Astrocyte (in vitro differentiated cells and primary cell): Measurements from ENCODE around the gene FST. TPM values are rescaled to one million over a fixed set of nuclear protein-coding genes. Genes with fewer than 3 reads are reported as not detected.

Source experiments
- DNase-seq: peaks from one replicate; pipeline ENCODE4 v3.0.0-alpha.2; 2010; ENCODE audit warnings: low read depth
- FAIRE-seq: peaks from 2 replicates; lab custom pipeline; 2011; peaks lifted over from hg19 to GRCh38; lab: Jason Lieb, UNC
- H2AFZ ChIP-seq: 2 replicates; pipeline ENCODE4 v1.6.0; 2012; ENCODE audit warnings: low read depth, low read length, inconsistent platforms
- H3K27ac ChIP-seq: 2 replicates; pipeline ENCODE4 v1.5.1; 2011; ENCODE audit warnings: low read depth, low read length, inconsistent platforms
- H3K27me3 ChIP-seq: 2 replicates; pipeline ENCODE4 v1.6.0; 2011; ENCODE audit warnings: low read length, inconsistent platforms; ENCODE audit not compliant: insufficient read depth
- H3K36me3 ChIP-seq: 2 replicates; pipeline ENCODE4 v1.5.1; 2011; ENCODE audit warnings: low read length, inconsistent platforms; ENCODE audit not compliant: insufficient read depth
- H3K4me1 ChIP-seq: 2 replicates; pipeline ENCODE4 v1.5.1; 2011; ENCODE audit warnings: low read length, inconsistent platforms; ENCODE audit not compliant: insufficient read depth
- H3K4me2 ChIP-seq: 2 replicates; pipeline ENCODE4 v1.6.0; 2012; ENCODE audit warnings: low read length, inconsistent platforms
- H3K4me3 ChIP-seq: 2 replicates; pipeline ENCODE4 v1.5.1; 2011; ENCODE audit warnings: low read depth, mild to moderate bottlenecking, low read length, inconsistent platforms; ENCODE audit not compliant: insufficient read depth
- H3K79me2 ChIP-seq: 2 replicates; pipeline ENCODE4 v1.6.0; 2012; ENCODE audit warnings: mild to moderate bottlenecking, low read length, inconsistent platforms; ENCODE audit not compliant: insufficient read depth
- H3K9ac ChIP-seq: 2 replicates; pipeline ENCODE4 v1.6.0; 2012; ENCODE audit warnings: mild to moderate bottlenecking, low read length, inconsistent platforms
- H3K9me3 ChIP-seq: 2 replicates; pipeline ENCODE4 v1.5.1; 2012; ENCODE audit warnings: low read depth, mild to moderate bottlenecking, low read length, inconsistent platforms; ENCODE audit not compliant: insufficient read depth
- H4K20me1 ChIP-seq: 2 replicates; pipeline ENCODE4 v1.6.0; 2012; ENCODE audit warnings: low read length, inconsistent platforms; ENCODE audit not compliant: insufficient read depth
- H3K27ac Mint-ChIP-seq: one replicate; pipeline ENCODE4 v1.8.0; 2021; ENCODE audit warnings: mild to moderate bottlenecking, mixed read lengths; ENCODE audit not compliant: unreplicated experiment
- H3K27me3 Mint-ChIP-seq: one replicate; pipeline ENCODE4 v1.8.0; 2021; ENCODE audit warnings: low read depth, mixed read lengths; ENCODE audit not compliant: unreplicated experiment
- H3K36me3 Mint-ChIP-seq: one replicate; pipeline ENCODE4 v1.8.0; 2021; ENCODE audit warnings: low read depth, mixed read lengths; ENCODE audit not compliant: unreplicated experiment
- H3K4me1 Mint-ChIP-seq: one replicate; pipeline ENCODE4 v1.8.0; 2021; ENCODE audit warnings: low read depth, mixed read lengths; ENCODE audit not compliant: unreplicated experiment
- H3K4me3 Mint-ChIP-seq: one replicate; pipeline ENCODE4 v1.8.0; 2021; ENCODE audit warnings: mild to moderate bottlenecking, moderate library complexity, mixed read lengths; ENCODE audit not compliant: unreplicated experiment
- H3K9me3 Mint-ChIP-seq: one replicate; pipeline ENCODE4 v1.8.0; 2021; ENCODE audit warnings: mild to moderate bottlenecking, mixed read lengths; ENCODE audit not compliant: unreplicated experiment
- CTCF ChIP-seq: IDR thresholded peaks from 2 replicates; pipeline ENCODE4 v1.5.1; 2011; ENCODE audit warnings: low read depth, mild to moderate bottlenecking, inconsistent platforms, low read length, moderate library complexity; ENCODE audit not compliant: insufficient read depth
- EZH2 ChIP-seq: IDR thresholded peaks from 2 replicates; pipeline ENCODE4 v1.6.1; 2012; ENCODE audit warnings: mild to moderate bottlenecking, low read length, inconsistent platforms; ENCODE audit not compliant: insufficient read depth
- total RNA-seq: library from RNA; stranded (reverse); gene quantifications from 2 replicates; pipeline ENCODE4 v1.2.1, GENCODE V29; 2021

The FST gene
- total RNA-seq, 1 donor from 2014 or later, result 57.1 TPM

DNA sequence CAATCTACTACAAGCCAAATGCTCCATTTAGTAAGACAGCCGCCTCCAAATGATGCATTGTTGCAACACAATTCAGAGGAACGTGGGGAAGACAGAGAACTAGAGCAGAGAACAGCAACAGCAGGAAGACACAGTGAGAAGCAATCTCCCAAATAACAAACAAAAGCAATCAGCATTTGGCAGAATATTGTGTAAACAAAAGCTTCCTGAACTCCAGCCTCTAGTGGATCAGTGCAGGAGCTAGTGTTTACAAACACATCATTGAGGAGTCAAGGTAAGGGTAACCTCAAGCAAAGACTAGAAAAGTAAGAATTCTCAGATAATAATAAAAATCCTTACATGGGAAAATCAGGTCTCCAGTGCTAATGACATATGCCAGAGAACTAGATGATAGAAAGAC lies 20.6 kb downstream of the FST start:
- H3K4me2 ChIP-seq, result no peak overlapping the region
- FAIRE-seq, result no peak
- H2AFZ ChIP-seq, result no peak overlapping the region
- H3K4me1 Mint-ChIP-seq, result peaks cover 5% of the 10 kb centered on the region
- H3K27ac Mint-ChIP-seq, result no peak overlapping the region
- H3K27ac ChIP-seq, result no peak overlapping the region
- H3K9me3 ChIP-seq, result no peaks in the 10 kb centered on the region
- H4K20me1 ChIP-seq, result no peaks in the 10 kb centered on the region
- no peak overlapping the region for H3K4me3 ChIP-seq
- H3K4me3 Mint-ChIP-seq, result no peak overlapping the region
- no peaks in the 10 kb centered on the region for H3K36me3 Mint-ChIP-seq
- no peaks in the 10 kb centered on the region for H3K27me3 ChIP-seq
- H3K79me2 ChIP-seq, result no peaks in the 10 kb centered on the region
- no peaks in the 10 kb centered on the region for H3K36me3 ChIP-seq
- H3K9me3 Mint-ChIP-seq, result peaks cover 5% of the 10 kb centered on the region
- no peak overlapping the region for H3K9ac ChIP-seq
- no peak for TF ChIP-seq EZH2
- TF ChIP-seq CTCF, result no peak
- no peak for DNase-seq
- no peaks in the 10 kb centered on the region for H3K27me3 Mint-ChIP-seq
- H3K4me1 ChIP-seq, result no peaks in the 10 kb centered on the region

GRCh38 chr5:53503562-53504218 lies 23.3 kb downstream of the FST start:
- Histone ChIP-seq H3K4me2 (no peak overlapping the region), H3K9ac (no peak overlapping the region), H3K4me1 (no peaks in the 10 kb centered on the region), H3K79me2 (no peaks in the 10 kb centered on the region), H3K27ac (no peak overlapping the region), H3K27me3 (no peaks in the 10 kb centered on the region), H3K4me3 (no peak overlapping the region), H3K9me3 (peaks cover 7% of the 10 kb centered on the region), H3K36me3 (no peaks in the 10 kb centered on the region), H4K20me1 (no peaks in the 10 kb centered on the region), H2AFZ (no peak overlapping the region)
- peaks cover 5% of the 10 kb centered on the region for H3K4me1 Mint-ChIP-seq
- FAIRE-seq, result no peak
- no peak overlapping the region for H3K27ac Mint-ChIP-seq
- TF ChIP-seq CTCF (no peak), EZH2 (no peak)
- H3K27me3 Mint-ChIP-seq, result no peaks in the 10 kb centered on the region
- peaks cover 4% of the 10 kb centered on the region for H3K36me3 Mint-ChIP-seq
- no peak overlapping the region for H3K4me3 Mint-ChIP-seq
- peaks cover 8% of the 10 kb centered on the region for H3K9me3 Mint-ChIP-seq
- DNase-seq, result no peak

DNA sequence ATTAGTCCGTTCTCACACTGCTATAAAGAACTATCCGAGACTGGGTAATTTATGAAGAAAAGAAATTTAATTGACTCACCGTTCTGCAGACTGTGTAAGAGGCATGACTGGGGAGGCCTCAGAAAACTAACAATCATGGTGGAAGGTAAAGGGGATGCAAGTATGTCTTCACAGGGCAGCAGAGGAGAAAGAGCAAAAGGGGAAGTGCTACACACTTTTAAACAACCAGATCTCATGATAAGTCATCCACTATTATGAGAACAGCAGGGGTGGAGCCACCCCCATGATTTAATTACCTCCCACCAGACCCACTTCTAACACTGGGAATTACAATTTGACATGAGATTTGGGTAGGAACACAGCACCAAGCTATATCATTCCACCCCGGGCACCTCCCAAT lies 26.6 kb downstream of the FST start:
- Histone ChIP-seq H3K4me2 (no peak overlapping the region), H2AFZ (no peak overlapping the region), H3K27me3 (no peaks in the 10 kb centered on the region), H4K20me1 (no peaks in the 10 kb centered on the region), H3K79me2 (no peaks in the 10 kb centered on the region), H3K9me3 (peaks cover 7% of the 10 kb centered on the region), H3K4me3 (no peak overlapping the region), H3K9ac (no peak overlapping the region), H3K27ac (no peak overlapping the region), H3K4me1 (no peaks in the 10 kb centered on the region), H3K36me3 (no peaks in the 10 kb centered on the region)
- H3K27me3 Mint-ChIP-seq, result no peaks in the 10 kb centered on the region
- no peak overlapping the region for H3K27ac Mint-ChIP-seq
- H3K4me1 Mint-ChIP-seq, result peaks cover 5% of the 10 kb centered on the region
- FAIRE-seq (no peak), DNase-seq (no peak)
- peaks cover 4% of the 10 kb centered on the region for H3K36me3 Mint-ChIP-seq
- H3K9me3 Mint-ChIP-seq, result peaks cover 14% of the 10 kb centered on the region
- TF ChIP-seq CTCF, result no peak
- no peak for TF ChIP-seq EZH2
- no peak overlapping the region for H3K4me3 Mint-ChIP-seq
